IPS-20b (cell line): ENCODE results near the gene IGSF9.
A peak's percentile ranks its signal among the peaks of the same experiment; 100 is the strongest.

Experiments
- H3K27ac ChIP-seq: one replicate; pipeline ENCODE4 v1.5.1; 2013; ENCODE audit warnings: low read length
- H3K27me3 ChIP-seq: 2 replicates; pipeline ENCODE4 v1.6.1; 2013; ENCODE audit warnings: mild to moderate bottlenecking, low read length, inconsistent platforms; ENCODE audit not compliant: insufficient read depth
- H3K36me3 ChIP-seq: 2 replicates; pipeline ENCODE4 v1.6.1; 2013; ENCODE audit warnings: low read depth, mild to moderate bottlenecking, inconsistent platforms, low read length, moderate library complexity; ENCODE audit not compliant: insufficient read depth
- H3K4me1 ChIP-seq: 2 replicates; pipeline ENCODE4 v1.6.1; 2013; ENCODE audit warnings: mild to moderate bottlenecking, control low read depth, inconsistent platforms, low read length, moderate library complexity; ENCODE audit not compliant: insufficient read depth
- H3K4me3 ChIP-seq: 2 replicates; pipeline ENCODE4 v1.5.1; 2013; ENCODE audit warnings: mild to moderate bottlenecking, low read length, inconsistent platforms
- H3K9ac ChIP-seq: 2 replicates; pipeline ENCODE4 v1.6.1; 2013; ENCODE audit warnings: low read depth, mild to moderate bottlenecking, inconsistent platforms, low read length, moderate library complexity
- H3K9me3 ChIP-seq: 2 replicates; pipeline ENCODE4 v1.6.1; 2013; ENCODE audit warnings: mild to moderate bottlenecking, low read depth, low read length, inconsistent platforms; ENCODE audit not compliant: insufficient read depth

IGSF9 gene

DNA sequence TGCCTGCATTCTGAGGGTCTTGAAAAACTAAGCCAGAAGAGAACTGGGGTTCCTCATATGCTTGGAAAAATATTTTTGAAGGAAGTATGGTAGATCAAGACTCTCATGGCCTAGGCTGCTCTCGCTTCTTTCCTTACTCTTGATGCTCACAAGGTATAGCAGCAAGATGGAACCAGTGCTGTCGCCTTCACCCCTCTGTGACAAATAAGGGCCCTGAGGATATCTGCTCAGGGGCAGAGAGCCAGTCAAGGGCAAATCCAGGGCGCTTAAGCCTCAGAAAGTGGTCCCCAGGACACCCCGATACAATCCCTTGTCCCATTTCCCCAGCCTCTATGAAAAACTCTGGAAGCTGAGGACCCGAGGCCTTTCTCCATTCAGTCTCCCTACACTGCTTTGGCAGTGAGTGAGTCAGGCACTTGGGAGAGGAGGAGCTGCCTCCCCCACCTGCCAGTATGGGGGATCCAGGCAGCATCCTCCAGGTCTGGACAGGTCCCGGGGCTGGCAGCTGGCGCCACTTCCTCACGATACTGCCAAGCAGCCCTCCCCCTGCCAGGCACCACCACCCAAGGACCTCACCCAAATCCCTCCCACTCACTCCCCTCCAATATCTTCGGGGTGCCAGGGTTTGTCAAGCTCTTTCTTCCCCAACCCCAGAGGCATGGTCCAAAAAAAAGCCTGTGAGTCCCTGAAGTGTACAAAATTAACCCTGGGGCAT is 1.3 kb downstream of the IGSF9 start:
- Histone ChIP-seq H3K9me3 (no peaks in the 10 kb centered on the region), H3K4me1 (peaks cover 19% of the 10 kb centered on the region), H3K27ac (no peak overlapping the region), H3K9ac (peak overlapping the region; percentile 93; the same call in 1 of the 2 replicates), H3K4me3 (peak overlapping the region; percentile 95; the same call in 1 of the 2 replicates), H3K27me3 (no peaks in the 10 kb centered on the region), H3K36me3 (peaks cover 15% of the 10 kb centered on the region; the same call in 1 of the 2 replicates)

DNA sequence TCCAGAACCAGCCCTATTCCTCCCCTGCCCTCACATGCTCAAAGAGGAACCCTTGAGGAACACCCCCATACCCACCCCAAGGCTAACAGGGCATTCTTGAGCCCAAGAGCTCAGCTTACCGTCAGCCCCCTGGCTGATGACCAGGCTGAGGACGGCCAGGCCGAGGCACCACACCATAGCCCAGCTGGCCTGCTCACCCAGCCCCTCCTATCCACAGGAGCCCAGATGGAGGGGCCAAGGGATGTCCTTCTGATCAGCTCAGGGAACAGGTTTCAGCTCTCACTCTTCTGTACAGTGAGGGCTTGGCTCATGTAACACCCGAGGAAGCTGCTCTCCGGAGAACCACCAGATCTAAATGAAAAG is 2.2 kb downstream of the IGSF9 start:
- Histone ChIP-seq H3K4me1 (peaks cover 19% of the 10 kb centered on the region), H3K9ac (no peak overlapping the region), H3K27ac (no peak overlapping the region), H3K27me3 (no peaks in the 10 kb centered on the region), H3K36me3 (peaks cover 23% of the 10 kb centered on the region; the same call in 1 of the 2 replicates), H3K4me3 (no peak overlapping the region), H3K9me3 (no peaks in the 10 kb centered on the region)

DNA sequence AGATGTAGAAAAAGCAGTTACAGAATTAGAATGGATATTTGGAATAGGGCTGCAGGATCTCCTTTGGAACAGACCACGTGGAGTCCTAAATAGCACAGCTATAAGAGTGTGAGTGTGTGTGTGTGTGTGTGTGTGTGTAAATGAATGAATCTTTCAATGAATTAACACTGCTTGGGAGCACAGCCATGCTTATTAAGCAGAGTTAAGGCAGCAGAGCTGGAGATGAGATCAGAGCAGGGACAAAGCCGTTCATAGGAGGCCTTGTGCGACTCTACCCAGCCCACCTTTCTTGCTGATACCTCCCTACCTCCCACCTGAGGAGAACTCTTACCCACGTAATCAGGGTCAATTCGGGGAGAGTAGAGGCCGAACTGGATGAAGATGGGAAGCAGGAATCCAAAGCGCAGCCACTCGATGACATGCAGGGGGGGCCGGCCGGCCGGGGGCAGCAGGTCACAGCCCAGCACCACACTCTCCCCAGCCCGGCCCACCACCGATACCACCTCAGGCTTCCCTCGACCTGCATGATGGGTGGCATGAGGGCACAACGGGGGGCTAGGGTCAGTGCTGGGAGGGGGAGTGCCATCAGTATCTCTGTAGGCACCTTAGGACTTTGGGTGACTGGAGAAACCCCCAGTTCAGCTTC is 2.7 kb downstream of the IGSF9 start:
- no peak overlapping the region for H3K9ac ChIP-seq
- no peaks in the 10 kb centered on the region for H3K27me3 ChIP-seq
- H3K4me3 ChIP-seq: no peak overlapping the region
- peaks cover 23% of the 10 kb centered on the region; the same call in 1 of the 2 replicates for H3K36me3 ChIP-seq
- H3K9me3 ChIP-seq: no peaks in the 10 kb centered on the region
- peaks cover 20% of the 10 kb centered on the region for H3K4me1 ChIP-seq
- no peak overlapping the region for H3K27ac ChIP-seq

DNA sequence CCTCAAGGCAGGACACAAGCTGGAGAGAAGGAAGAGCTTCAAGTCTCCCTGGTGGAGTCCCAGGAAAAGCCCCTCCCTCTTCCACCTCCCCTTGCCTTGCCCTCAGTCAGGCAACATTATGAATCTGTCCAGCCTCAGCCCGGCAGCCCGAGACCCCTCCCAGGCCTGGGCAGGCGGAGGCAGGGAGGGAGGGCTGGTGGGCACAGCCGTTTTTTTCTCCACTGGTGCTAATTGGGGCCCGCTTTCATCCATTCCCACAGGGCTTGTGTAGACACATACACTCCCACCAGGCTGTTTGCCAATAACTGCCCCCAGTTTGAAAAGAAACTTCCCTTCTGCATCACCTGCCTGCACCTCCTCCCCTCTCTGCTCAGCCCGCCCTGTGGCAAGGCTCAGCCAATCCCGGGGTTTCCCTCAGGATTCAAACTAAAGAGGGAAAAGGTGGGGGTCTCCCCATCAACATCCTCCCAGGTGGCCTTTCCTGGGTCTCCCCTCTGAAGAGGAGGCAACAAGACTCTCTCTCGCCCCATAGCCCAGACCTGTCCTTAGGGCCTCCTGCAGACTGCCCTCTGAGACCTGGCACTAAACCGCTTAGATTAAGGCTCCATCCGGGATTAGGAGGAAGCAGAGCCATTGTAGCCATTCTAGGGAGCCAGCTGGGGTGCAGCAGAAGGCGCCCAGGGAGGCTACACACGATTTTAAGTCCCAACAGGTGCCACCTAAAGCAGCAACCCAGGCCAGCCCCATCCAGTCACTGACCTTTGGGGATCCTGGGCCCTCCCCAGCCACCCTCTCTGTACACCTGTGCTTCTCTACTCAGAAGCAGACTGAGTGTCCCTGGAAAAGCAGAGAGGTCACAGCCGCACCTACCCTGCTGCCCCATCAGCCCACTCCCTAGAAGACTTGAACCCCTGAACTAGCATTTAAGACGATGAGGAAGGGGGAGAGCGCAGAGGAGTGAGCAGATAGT is 3.5 kb downstream of the IGSF9 start:
- Histone ChIP-seq H3K27ac (no peak overlapping the region), H3K9me3 (no peaks in the 10 kb centered on the region), H3K4me3 (no peak overlapping the region), H3K9ac (no peak overlapping the region), H3K4me1 (peaks cover 29% of the 10 kb centered on the region), H3K27me3 (no peaks in the 10 kb centered on the region), H3K36me3 (peaks cover 23% of the 10 kb centered on the region; the same call in 1 of the 2 replicates)

DNA sequence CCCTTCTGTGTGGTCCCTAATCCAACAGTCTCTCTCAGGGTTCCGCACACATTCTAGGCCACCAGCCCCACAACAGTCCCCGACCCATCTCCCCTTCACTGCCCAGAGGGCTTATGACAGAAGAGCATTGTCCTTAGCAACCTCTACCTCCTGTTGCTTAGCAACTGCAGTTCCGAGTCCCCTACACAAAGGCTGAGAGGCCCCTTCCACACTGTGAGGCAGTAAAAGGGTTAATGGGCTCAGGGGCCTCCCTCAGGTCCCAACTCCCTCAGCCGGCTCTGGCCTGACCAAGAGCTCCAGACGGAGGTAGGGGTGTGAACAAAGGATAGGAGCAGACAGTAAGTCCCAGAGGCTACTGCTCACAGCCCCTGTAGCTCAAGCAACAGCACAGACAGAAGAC is 4.3 kb downstream of the IGSF9 start:
- Histone ChIP-seq H3K9ac (no peak overlapping the region), H3K4me1 (peaks cover 28% of the 10 kb centered on the region), H3K9me3 (no peaks in the 10 kb centered on the region), H3K36me3 (peaks cover 24% of the 10 kb centered on the region; the same call in 1 of the 2 replicates), H3K27me3 (no peaks in the 10 kb centered on the region), H3K27ac (no peak overlapping the region), H3K4me3 (no peak overlapping the region)

DNA sequence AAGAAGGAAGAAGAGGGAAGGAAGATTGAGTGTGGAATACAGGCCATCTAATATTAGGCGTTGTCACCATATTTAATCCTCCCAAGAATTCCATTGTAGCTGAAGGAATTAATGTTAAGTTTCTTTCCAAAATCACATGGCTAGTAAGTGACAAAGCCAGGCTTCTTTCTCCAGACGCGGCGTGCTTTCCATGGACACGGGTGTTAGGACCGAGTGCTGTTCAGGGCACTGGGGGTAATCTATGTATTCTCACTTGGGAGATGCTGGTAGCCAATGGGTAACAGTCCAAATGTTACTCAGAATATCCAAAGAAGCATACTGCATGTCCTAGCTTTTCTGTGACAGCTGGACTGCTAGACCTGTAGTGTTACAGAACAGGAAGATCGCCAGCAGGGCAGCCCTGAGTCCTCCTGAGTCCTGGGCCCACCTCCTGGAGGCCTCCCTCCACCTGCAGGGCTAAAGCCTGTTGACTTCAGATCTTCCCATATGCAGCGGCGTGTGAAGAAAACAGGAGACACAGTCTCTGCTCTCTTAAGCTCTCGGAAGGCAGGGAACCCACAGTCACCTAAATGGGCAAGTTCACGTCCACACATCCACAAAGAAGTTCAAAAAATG is 5.3 kb downstream of the IGSF9 start:
- Histone ChIP-seq H3K4me3 (no peak overlapping the region), H3K9me3 (no peaks in the 10 kb centered on the region), H3K4me1 (peaks cover 27% of the 10 kb centered on the region; the same call in 1 of the 2 replicates), H3K9ac (no peak overlapping the region), H3K36me3 (peaks cover 34% of the 10 kb centered on the region), H3K27me3 (no peaks in the 10 kb centered on the region), H3K27ac (no peak overlapping the region)

DNA sequence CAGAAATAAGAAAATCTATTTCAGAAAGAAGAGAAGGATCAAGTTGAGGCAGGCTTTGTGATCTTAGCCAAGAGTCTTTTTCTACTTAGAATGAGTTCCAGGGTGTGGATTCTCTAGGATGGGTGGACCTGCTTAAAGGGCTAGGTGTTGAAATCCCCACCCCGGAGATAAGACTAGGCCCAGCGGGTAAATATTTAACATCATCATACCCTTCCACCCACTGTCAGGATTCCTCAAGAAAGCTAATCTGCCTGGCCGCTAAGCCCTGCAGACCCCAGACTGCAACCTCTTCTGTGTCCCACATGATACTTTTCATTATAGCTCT is 5.8 kb downstream of the IGSF9 start:
- Histone ChIP-seq H3K4me3 (no peak overlapping the region), H3K9ac (no peak overlapping the region), H3K36me3 (peaks cover 39% of the 10 kb centered on the region), H3K27me3 (no peaks in the 10 kb centered on the region), H3K9me3 (no peaks in the 10 kb centered on the region), H3K27ac (no peak overlapping the region), H3K4me1 (peaks cover 24% of the 10 kb centered on the region; the same call in 1 of the 2 replicates)

DNA sequence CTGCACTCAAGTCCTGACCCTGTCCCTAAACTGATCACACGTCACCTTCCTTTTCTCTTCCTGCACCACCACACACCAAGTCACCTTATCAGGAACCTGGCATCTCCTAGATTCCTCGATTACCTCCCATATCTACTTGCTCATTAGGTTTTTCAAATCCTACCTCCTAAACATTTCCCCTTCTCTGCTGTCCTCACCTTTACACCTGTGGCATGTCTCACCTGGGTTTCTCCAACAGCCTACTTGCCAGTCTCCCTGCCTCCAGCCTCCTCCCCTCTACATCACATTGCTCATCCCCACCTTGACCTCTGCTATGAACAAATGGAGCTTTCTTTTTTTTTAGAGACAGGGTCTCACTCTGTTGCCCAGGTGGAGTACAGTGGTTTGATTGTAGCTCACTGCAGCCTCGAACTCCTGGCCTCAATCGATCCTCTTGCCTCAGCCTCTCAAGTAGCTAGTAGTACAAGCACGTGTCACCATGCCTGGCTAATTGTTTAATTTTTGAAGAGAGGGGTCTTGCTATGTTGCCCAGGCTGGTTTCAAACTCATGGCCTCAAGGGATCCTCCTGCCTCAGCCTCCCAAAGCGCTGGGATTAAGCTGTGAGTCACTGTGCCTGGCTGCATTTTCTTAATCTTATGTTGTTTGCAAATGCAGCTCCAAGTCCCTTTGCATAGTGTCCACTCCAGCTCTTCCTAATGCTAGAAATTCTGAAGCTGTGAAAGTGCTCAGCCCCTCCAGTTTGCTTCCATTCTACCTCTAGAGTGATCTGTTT is 6.3 kb downstream of the IGSF9 start:
- H3K9ac ChIP-seq: no peak overlapping the region
- no peak overlapping the region for H3K27ac ChIP-seq
- H3K27me3 ChIP-seq: no peaks in the 10 kb centered on the region
- peaks cover 44% of the 10 kb centered on the region for H3K36me3 ChIP-seq
- no peaks in the 10 kb centered on the region for H3K9me3 ChIP-seq
- no peak overlapping the region for H3K4me3 ChIP-seq
- H3K4me1 ChIP-seq: peaks cover 19% of the 10 kb centered on the region; the same call in 1 of the 2 replicates

DNA sequence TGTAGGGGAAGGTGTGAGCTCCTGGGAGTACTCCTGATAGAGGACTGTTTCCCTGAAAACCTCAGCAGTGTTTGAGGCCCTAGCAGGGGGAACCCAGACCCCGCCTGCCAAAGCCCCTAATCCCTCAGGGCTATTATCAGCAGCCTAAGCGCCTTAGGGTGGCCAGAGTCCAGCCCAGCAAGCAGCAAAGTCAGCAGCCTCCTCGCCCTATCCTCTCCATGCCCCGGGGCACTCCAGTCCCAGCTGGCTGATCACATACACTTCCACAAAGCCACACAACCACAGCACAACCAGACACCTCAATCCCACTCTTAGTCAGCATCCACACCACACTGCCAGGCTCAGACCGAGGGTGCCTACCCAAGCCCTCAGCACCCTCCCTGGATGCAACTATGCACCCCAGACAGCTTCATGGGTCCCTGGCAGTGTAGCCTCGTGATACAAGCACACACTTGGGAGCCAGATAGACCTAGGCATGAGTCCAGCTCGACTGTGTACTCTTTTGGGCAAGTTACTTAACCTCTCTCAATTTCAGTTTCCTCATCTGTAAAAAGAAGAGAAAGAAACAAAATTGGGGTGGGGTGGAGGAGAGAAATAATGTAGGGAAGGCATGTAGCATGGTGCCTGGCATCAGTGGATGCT is 7.1 kb downstream of the IGSF9 start:
- Histone ChIP-seq H3K4me3 (no peak overlapping the region), H3K36me3 (peaks cover 52% of the 10 kb centered on the region), H3K9ac (0 out of 2 replicates have a peak overlapping the region, but pooled peaks have one; percentile 32), H3K27me3 (no peaks in the 10 kb centered on the region), H3K9me3 (no peaks in the 10 kb centered on the region), H3K4me1 (peaks cover 17% of the 10 kb centered on the region; the same call in 1 of the 2 replicates), H3K27ac (no peak overlapping the region)

DNA sequence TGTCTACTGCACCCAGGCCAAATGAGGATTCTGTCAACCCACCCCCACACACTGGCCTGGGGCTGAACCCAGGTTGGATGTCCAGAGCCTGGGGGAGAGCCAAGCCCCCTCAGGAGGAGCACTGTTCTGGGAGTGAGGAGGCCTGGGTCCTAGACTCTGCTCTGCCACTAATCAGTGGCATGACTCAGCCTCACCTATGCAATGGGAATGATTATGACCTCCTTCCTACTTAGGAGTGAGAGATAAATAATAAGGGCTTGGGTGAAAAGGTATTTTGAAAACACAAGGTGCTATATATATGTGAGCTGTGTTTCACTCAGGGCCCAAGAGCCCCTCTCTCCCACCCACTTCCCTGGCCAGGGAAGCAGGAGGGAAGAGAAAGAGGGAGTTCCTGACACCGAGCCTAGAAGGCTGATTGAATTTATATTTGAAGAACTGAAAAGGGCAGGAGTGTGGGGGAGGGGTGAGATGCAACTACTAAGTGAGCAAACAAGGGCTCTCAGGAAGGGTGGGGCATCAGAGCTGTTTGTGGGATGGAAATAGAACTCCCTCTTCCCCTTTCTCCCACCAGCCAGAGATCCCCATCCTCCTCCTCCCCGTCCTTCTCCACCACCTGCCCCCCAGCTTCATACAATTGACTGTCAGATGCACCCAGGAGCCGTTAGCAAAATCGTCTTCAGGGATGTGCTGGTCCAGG is 8.2 kb downstream of the IGSF9 start:
- Histone ChIP-seq H3K4me3 (peak overlapping the region; percentile 25; the same call in 1 of the 2 replicates), H3K4me1 (peaks cover 13% of the 10 kb centered on the region; the same call in 1 of the 2 replicates), H3K36me3 (peaks cover 61% of the 10 kb centered on the region), H3K27ac (peak overlapping the region; percentile 72), H3K27me3 (no peaks in the 10 kb centered on the region), H3K9ac (peak overlapping the region; percentile 32; the same call in 1 of the 2 replicates), H3K9me3 (no peaks in the 10 kb centered on the region)
